HT1080 (cell line): ENCODE results near the gene KCNH6. TPM values are rescaled to one million over a fixed set of nuclear protein-coding genes. Genes with fewer than 3 reads are reported as not detected.
A peak's percentile ranks its signal among the peaks of the same experiment; 100 is the strongest.

Source experiments
- DNase-seq: peaks from one replicate; pipeline ENCODE4 v3.0.0-alpha.2; 2015; ENCODE audit warnings: low read depth
- polyA plus RNA-seq, 2 experiments: library from polyadenylated mRNA; depleted of rRNA; stranded (reverse); fragments of >200 nt; gene quantifications; 2 replicates each; pipeline ENCODE4 v1.2.3, GENCODE V29; 2015
- total RNA-seq: library from RNA; depleted of rRNA; stranded (reverse); fragments of >200 nt; shearing (Covaris generic); gene quantifications from 2 replicates; pipeline ENCODE4 v1.2.3, GENCODE V29; 2014; rRNA removed

The KCNH6 gene
- not detected in 2 replicates for total RNA-seq
- polyA plus RNA-seq (2015; cell fraction: cytosol; rRNA removed) = not detected in 2 replicates
- polyA plus RNA-seq (2015; cell fraction: nucleus; rRNA removed) = not detected in 2 replicates

DNA sequence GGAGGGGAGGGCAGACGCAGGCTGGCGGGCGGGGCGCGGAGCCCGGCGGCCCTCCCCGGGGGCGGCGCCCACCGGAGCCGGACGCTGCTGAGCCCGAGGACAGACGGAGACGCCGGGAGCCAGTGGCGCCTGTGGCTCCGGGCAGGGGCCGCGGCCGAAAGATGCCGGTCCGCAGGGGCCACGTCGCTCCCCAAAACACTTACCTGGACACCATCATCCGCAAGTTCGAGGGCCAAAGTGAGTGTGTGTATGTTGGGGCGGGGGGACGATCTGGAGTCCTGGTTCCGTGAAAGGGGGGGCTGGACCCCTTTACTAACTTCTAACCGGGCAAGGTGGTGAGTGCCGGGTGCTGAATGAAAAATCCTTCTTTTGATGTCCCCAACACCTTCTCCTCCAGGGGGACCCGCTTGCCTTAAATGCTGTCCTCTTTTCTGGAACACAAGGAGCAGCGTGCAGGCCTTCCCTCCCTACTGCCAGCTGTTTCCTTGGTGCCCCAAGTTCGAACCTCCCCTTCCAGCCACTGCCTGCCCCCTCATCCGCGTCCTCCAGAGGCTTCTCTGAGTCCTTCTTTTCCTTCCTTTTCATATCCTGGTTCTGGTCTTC lies at the start of gene KCNH6:
KCNH6 (plus strand) TSS at position 106 of the 603 bp plus-strand sequence; CDS start at position 162, 56 bp downstream.
- DNase-seq = no peak

DNA sequence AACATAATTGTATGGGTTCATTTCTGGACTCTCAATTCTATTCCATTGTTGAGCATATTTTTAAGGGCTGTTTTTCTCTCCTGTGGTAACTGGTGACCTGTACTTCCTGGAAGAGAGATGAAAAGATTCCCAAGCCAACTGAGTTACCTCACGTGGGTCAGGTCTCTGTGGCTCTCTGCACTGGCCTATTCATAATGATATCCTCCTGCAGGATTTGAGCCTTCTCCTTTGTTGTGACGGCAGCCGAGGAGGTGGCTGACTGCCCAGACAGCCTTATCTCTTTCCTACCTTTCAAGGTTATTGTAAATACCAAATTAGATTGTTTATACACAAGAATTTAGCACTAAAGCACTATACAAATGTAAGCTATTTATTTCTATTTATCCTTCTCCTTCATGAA lies 49.0 kb upstream of the KCNH6 start:
- DNase-seq = peak; percentile 37

GRCh38 chr17:63474586-63475460 lies 48.3 kb upstream of the KCNH6 start:
- no peak for DNase-seq

DNA sequence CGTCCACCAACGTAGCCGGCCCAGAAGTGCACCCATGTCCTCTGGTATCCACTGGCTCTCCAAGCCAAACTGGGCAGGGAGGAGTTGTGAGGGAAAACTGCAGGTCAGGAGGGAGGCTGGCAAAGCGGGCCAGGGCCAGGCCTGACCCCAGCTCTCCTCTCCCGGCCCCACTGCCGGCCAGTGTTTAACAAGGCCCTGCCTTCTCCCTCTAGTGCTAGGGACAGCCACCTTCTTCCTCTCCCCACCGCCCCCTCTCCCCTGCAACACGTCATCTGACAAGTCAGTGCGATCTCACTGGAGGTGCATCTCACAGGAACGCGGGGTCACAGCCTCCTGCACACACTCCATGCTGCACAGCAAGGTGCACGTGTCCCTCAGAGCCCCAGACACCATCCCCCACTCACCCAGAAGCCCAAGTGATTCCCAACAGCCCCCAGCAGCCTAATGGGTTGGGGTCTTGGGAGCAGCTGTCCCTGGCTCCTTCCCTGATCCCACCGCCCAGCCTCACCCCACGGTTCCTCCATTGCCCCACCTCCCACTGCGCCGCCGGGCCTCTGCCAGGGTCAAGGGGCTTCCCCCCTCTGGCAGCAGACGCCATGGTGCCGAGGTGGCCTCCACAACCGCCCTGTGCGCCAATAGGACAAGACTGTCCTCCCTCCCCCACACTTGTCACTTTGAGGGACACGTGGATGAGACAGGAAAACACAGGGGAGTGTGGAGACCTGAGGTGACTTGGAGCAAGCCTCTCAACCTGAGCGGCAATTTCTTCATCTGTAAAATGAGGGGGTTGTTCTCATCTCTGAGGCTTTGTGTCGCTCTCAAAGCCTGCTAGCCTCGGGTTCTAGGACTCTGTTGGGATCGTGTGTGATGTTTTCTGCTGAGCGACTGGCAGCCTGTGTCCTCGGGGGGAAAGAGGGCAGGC lies 47.4 kb upstream of the KCNH6 start:
- no peak for DNase-seq

DNA sequence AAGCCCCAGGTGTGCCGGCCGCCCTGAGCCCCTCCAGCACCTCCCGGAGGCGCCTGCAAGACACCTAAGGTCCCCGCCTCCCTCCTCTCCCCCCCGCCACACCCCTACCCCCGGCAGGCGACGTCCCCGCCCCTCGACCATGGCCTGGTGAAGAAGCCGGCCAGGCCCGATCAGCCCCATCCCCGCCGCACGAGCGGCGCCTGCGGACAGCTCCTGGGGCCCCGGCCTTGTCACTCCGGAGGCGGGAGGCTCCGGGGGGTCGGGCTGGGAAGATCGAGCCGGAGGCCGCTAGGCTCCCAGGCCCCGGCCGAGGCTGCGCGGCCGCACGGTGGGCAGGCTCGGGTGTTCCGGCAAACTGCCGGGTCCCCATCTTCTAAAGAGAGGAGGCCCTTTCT lies 46.7 kb upstream of the KCNH6 start:
- DNase-seq = no peak

DNA sequence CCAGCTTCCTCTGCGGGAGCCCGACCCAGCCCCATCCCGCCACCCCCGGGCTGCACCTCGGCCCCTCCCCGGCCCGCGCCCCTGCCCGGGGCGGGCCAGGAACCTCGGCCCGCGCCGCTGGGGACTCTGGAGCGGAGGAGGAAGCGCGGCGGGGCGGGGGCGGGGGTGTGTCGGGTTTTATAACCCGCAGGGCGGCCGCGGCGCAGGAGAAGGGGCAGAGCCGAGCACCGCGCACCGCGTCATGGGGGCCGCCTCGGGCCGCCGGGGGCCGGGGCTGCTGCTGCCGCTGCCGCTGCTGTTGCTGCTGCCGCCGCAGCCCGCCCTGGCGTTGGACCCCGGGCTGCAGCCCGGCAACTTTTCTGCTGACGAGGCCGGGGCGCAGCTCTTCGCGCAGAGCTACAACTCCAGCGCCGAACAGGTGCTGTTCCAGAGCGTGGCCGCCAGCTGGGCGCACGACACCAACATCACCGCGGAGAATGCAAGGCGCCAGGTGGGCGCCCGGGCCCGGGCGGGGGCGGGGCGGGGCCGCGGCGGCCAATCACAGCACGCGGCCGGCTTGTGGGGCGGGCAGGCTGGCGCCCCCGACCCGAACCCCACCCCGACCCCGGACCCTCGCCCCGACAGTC lies 46.2 kb upstream of the KCNH6 start, which contains the start of gene ACE:
ACE (plus strand) TSS at position 208 of the 626 bp plus-strand sequence; CDS start at position 242, 34 bp downstream.
- no peak for DNase-seq

- DNase-seq = no peak
Observed at GRCh38 chr17:63477480-63478440, 45.4 kb upstream of the KCNH6 start.

DNA sequence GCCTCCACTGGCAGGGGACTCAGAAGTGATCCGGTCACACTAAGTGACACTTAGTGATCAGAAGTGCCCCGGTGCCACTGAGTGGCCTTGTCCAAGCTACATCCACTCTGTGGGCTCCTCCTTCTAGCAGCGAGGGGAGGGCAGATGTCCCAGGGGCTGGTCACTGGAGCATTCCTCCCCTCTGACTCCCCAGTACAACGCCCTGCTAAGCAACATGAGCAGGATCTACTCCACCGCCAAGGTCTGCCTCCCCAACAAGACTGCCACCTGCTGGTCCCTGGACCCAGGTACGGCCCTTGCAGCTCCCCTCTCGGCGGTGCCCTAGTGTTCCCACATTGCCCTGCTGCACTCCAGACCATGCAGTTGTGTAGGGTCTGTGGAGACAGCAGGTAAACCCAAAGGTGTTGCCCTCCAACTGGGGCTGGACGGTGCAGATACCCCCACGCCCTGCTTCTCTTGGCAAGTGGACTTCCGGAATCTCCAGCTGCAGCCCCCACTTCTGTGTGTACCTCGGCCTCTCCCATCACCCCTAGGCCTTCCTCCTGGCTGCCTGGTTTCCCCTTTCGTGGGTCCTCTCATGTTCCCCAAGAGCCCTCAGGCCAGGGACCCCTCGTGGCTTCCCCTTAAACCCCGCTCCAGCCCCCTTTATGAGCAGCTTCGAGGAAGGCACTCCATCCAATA lies 44.2 kb upstream of the KCNH6 start:
- peak; percentile 89 for DNase-seq

GRCh38 chr17:63479495-63480184 lies 43.5 kb upstream of the KCNH6 start:
- no peak for DNase-seq

- no peak for DNase-seq
Observed at GRCh38 chr17:63480192-63480784, 42.9 kb upstream of the KCNH6 start.

- no peak for DNase-seq
Observed at GRCh38 chr17:63480826-63481487, 42.2 kb upstream of the KCNH6 start.

DNA sequence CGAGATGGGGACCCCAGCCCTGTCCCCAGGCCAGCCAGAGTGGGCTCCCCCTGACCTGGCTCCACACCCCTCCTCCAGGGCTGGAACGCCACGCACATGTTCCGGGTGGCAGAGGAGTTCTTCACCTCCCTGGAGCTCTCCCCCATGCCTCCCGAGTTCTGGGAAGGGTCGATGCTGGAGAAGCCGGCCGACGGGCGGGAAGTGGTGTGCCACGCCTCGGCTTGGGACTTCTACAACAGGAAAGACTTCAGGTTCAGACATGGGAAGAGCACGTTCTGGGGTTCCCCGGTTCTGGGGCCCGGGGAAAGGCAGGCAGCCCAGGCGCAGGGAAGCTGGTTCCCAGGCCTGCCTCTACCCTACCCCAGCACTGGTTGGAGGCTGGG lies 41.7 kb upstream of the KCNH6 start:
- DNase-seq = no peak

DNA sequence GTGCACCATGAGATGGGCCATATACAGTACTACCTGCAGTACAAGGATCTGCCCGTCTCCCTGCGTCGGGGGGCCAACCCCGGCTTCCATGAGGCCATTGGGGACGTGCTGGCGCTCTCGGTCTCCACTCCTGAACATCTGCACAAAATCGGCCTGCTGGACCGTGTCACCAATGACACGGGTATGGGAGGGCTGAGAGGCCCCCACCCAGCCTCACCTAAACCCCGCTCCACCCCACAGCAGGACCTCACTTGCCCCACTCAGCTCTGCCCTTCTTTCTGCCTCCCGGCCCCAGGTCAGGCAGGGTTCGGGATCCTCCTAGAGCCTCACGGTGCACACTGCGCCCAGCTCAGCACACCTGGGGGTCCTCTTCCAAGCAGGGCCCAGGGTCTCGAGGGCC lies 40.6 kb upstream of the KCNH6 start:
- no peak for DNase-seq

DNA sequence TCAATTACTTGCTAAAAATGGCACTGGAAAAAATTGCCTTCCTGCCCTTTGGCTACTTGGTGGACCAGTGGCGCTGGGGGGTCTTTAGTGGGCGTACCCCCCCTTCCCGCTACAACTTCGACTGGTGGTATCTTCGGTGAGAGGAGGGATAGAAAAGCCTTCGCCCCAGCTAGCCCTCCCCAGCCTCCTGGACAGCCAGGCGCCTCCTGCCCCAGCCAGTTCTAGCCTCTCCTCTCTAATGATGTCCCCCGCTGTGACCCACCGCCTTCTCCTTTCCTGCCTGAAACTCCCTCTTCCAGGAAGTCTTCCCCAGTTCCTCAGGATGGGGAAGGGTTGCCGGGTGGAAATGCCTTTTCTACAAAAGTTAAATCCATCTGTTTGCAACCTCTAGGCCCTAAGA lies 40.1 kb upstream of the KCNH6 start:
- DNase-seq = no peak

DNA sequence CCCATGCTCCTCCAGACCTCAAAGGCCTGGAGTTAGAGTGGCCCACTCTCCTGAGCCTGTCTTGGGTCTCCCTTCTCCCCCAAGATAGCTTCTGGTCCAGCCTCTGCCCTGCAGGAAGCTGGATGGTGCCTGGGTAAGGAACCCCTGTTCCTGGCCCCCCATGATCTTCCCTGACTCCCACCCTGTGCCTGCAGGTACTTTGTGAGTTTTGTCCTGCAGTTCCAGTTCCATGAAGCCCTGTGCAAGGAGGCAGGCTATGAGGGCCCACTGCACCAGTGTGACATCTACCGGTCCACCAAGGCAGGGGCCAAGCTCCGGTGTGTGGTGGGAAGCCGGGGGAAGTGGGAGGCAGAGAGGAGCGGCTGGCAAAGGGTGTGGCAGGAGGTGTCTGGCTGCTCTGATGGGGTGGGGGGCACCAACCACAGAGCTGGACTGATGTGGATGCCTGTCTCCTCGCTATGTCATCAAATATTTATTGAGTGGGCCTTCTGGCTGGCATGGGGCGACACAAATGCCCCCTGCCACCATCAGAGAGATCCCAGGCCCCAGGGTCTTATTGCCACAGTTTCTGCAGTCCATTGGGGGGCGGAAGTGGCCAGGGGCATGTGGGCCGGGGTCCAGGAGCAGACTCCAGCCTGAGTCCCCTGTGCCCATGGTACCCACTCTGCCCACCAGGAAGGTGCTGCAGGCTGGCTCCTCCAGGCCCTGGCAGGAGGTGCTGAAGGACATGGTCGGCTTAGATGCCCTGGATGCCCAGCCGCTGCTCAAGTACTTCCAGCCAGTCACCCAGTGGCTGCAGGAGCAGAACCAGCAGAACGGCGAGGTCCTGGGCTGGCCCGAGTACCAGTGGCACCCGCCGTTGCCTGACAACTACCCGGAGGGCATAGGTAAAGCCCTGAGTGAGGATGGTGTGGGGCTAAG lies 39.2 kb upstream of the KCNH6 start:
- DNase-seq = no peak

DNA sequence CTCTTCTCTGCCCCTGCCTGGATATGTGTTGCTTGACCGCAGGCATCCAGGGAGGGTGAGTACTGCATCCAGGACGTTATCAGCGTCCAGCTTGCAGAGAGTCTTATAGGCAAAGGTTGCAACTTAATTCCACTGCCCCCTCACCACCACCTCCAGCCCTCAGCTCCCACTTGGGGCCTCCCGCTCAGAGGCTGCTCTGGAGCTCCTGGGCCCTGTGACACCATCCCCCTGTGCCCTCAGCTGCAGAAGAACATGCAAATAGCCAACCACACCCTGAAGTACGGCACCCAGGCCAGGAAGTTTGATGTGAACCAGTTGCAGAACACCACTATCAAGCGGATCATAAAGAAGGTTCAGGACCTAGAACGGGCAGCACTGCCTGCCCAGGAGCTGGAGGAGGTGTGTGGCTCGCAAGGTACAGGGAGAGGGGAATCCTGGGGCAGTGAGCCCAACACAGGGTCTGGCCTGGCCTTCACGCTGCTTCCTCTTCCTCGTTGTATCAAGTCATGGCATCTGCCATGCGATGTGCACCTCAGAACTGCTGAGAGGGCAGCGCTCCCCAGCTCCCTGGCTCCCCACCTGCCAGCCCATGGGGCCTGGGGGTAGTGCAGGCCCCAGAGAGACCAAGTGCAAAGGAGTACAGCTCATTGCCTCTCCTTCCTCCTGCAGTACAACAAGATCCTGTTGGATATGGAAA lies 36.7 kb upstream of the KCNH6 start:
- DNase-seq = no peak
